B cell (primary cell): ENCODE data around the gene CDH13. TPM values are rescaled to one million over a fixed set of nuclear protein-coding genes. Genes with fewer than 3 reads are reported as not detected.

ENCODE experiments used
- ATAC-seq: fragments of 200-7000 bp; cut with Tn5 transposase; one replicate; pipeline ENCODE4 v1.10.0; 2021; ENCODE audit warnings: low read depth, mild to moderate bottlenecking, moderate number of reproducible peaks, moderate library complexity
- CTCF ChIA-PET: fragments of 350-600 bp; sonication (Branson Sonifier 250); formaldehyde crosslinking; loops from one replicate; lab custom pipeline; 2021; ENCODE audit warnings: antibody characterized with exemption, inconsistent platforms; lab: Charles Lee
- POLR2A ChIA-PET: fragments of 350-600 bp; sonication (Branson Sonifier 250); formaldehyde crosslinking; loops from one replicate; lab custom pipeline; 2021; ENCODE audit warnings: antibody characterized with exemption; lab: Charles Lee
- DNase-seq: peaks from one replicate; pipeline ENCODE4 v3.0.0; 2013
- H2AFZ ChIP-seq: 2 replicates; pipeline ENCODE4 v1.6.1; 2012; ENCODE audit warnings: mild to moderate bottlenecking, low read depth, low read length; ENCODE audit not compliant: insufficient read depth, poor library complexity, severe bottlenecking
- H3K27ac ChIP-seq, 2 donors: 1 replicate in 1 of 2; 2 replicates in 1 of 2; pipeline ENCODE4 v1.5.1; 2012 to 2013; ENCODE audit warnings: low read length in 2 of 2, mild to moderate bottlenecking in 2 of 2, moderate library complexity in 1 of 2
- H3K27me3 ChIP-seq, 4 experiments: fragments of 200-600 bp in 1 of 4; sonication (generic) in 1 of 4; replicated peaks in 1 of 4; 1 replicate in 2 of 4; 2 replicates in 2 of 4; pipeline versions ENCODE4 v1.6.1 to v1.7.0; 2013 to 2016; ENCODE audit warnings: low read length in 3 of 4, mild to moderate bottlenecking in 2 of 4, mixed read lengths in 1 of 4, moderate library complexity in 1 of 4; ENCODE audit not compliant: insufficient read depth in 4 of 4, control insufficient read depth in 3 of 4; ENCODE audit errors: control extremely low read depth in 1 of 4
- H3K36me3 ChIP-seq, 2 experiments: replicated peaks in 1 of 2; 1 replicate in 1 of 2; 2 replicates in 1 of 2; pipeline versions ENCODE4 v1.6.1 to v1.7.1; 2013; ENCODE audit warnings: low read length in 1 of 2; ENCODE audit not compliant: insufficient read depth in 2 of 2, control insufficient read depth in 1 of 2; ENCODE audit errors: control extremely low read depth in 1 of 2, extremely low read depth in 1 of 2
- H3K4me1 ChIP-seq, 2 donors: fragments of 200-600 bp in 1 of 2; sonication (generic) in 1 of 2; 1 replicate in 1 of 2; 2 replicates in 1 of 2; pipeline versions ENCODE4 v1.5.1 to v1.6.1; 2013 to 2017; ENCODE audit warnings: low read length in 2 of 2; ENCODE audit not compliant: control insufficient read depth in 2 of 2, insufficient read depth in 2 of 2
- H3K4me2 ChIP-seq: replicated peaks from 2 replicates; pipeline ENCODE3; 2012; ENCODE audit warnings: mild to moderate bottlenecking, low read depth, low read length; ENCODE audit not compliant: poor library complexity, severe bottlenecking
- H3K4me3 ChIP-seq, 5 experiments: fragments of 200-600 bp in 1 of 5; sonication (generic) in 1 of 5; 1 replicate in 3 of 5; 2 replicates in 2 of 5; pipeline versions ENCODE4 v1.5.1 to v1.7.0; 2011 to 2016; ENCODE audit warnings: low read length in 4 of 5, mild to moderate bottlenecking in 4 of 5, low read depth in 2 of 5, control low read depth in 1 of 5, moderate library complexity in 1 of 5; ENCODE audit not compliant: insufficient read depth in 1 of 5; ENCODE audit errors: control extremely low read depth in 1 of 5, extremely low read depth in 1 of 5
- H3K79me2 ChIP-seq: fragments of 200-600 bp; sonication (generic); one replicate; pipeline ENCODE4 v1.6.0; 2016; ENCODE audit warnings: low read length; ENCODE audit not compliant: control insufficient read depth, insufficient read depth
- H3K9ac ChIP-seq: fragments of 200-600 bp; sonication (generic); 2 replicates; pipeline ENCODE4 v1.6.1; 2017; ENCODE audit warnings: mild to moderate bottlenecking, low read length, moderate library complexity
- H3K9me3 ChIP-seq, 3 donors: one replicate each; pipeline versions ENCODE4 v1.6.1 to v1.7.1; 2013; ENCODE audit warnings: low read length in 2 of 3; ENCODE audit not compliant: control insufficient read depth in 2 of 3, insufficient read depth in 1 of 3; ENCODE audit errors: control extremely low read depth in 1 of 3
- H4K20me1 ChIP-seq: 2 replicates; pipeline ENCODE4 v1.6.0; 2012; ENCODE audit warnings: mild to moderate bottlenecking, low read length; ENCODE audit not compliant: insufficient read depth, control insufficient read depth, poor library complexity, severe bottlenecking
- H3K27ac Mint-ChIP-seq: one replicate; pipeline ENCODE4 v1.8.0; 2021; ENCODE audit warnings: mixed read lengths
- H3K27me3 Mint-ChIP-seq: one replicate; pipeline ENCODE4 v1.8.0; 2021; ENCODE audit warnings: mixed read lengths
- H3K4me1 Mint-ChIP-seq: one replicate; pipeline ENCODE4 v1.8.0; 2021; ENCODE audit warnings: mixed read lengths
- H3K4me3 Mint-ChIP-seq: one replicate; pipeline ENCODE4 v1.8.0; 2021; ENCODE audit warnings: mixed read lengths
- H3K9me3 Mint-ChIP-seq: one replicate; pipeline ENCODE4 v1.8.0; 2022; ENCODE audit warnings: mixed read lengths; ENCODE audit not compliant: insufficient read depth
- CTCF ChIP-seq: fragments of 200-600 bp; IDR thresholded peaks from one replicate; pipeline ENCODE4 v1.8.0; 2022; ENCODE audit warnings: antibody characterized with exemption, mild to moderate bottlenecking
- EZH2 ChIP-seq: IDR thresholded peaks from 2 replicates; pipeline ENCODE4 v1.6.1; 2012; ENCODE audit warnings: borderline replicate concordance, low read depth, mild to moderate bottlenecking, moderate library complexity, low read length; ENCODE audit not compliant: insufficient read depth, poor library complexity, severe bottlenecking
- WGBS: methylation state at CpG from one replicate; pipeline ENCODE4 v1.1.5; 2013; ENCODE audit warnings: missing lambda C conversion rate; ENCODE audit not compliant: insufficient coverage; 5-methylcytosine and 5-hydroxymethylcytosine counted together
- intact Hi-C: fragments of 100-400 bp; cut with micrococcal nuclease; formaldehyde crosslinking; loops from one replicate; pipeline ENCODE4 v1.10.0; 2022
- polyA plus RNA-seq: library from polyadenylated mRNA; depleted of rRNA; stranded (reverse); fragments of >200 nt; gene quantifications from 2 replicates; pipeline ENCODE4 v1.2.3, GENCODE V29; 2012
- total RNA-seq, 2 donors: library from RNA; stranded (reverse); fragments of 120-200 nt in 1 of 2; gene quantifications; 1 replicate in 1 of 2; 2 replicates in 1 of 2; pipeline versions ENCODE4 v1.2.3 to v1.2.4, GENCODE V29; 2013 to 2022

Gene CDH13
- total and polyA plus RNA-seq, 2 donors (not counting 1 experiment from before 2014, with no cell fraction given), result not detected

GRCh38 chr16:83509316-83509715, 882.5 kb downstream of the CDH13 start:
- H3K27ac Mint-ChIP-seq, result no peak overlapping the region
- peaks cover 4% of the 10 kb centered on the region for H3K27me3 Mint-ChIP-seq

GRCh38 chr16:83510906-83511305, 884.1 kb downstream of the CDH13 start:
- intact Hi-C loops, result no loop called here
- DNase-seq (no peak), ATAC-seq (no peak)
- Histone ChIP-seq H3K4me1 (no peaks in the 10 kb centered on the region), H3K4me2 (no peak overlapping the region), H4K20me1 (no peaks in the 10 kb centered on the region), H3K9ac (no peak overlapping the region), H3K4me3 (no peak overlapping the region), H3K36me3 (no peaks in the 10 kb centered on the region), H3K27me3 (no peaks in the 10 kb centered on the region), H2AFZ (no peak overlapping the region), H3K27ac (no peak overlapping the region), H3K79me2 (no peaks in the 10 kb centered on the region), H3K9me3 (no peaks in the 10 kb centered on the region)
- Mint-ChIP-seq H3K27me3 (peaks cover 4% of the 10 kb centered on the region), H3K4me3 (no peak overlapping the region), H3K4me1 (no peaks in the 10 kb centered on the region), H3K27ac (no peak overlapping the region), H3K9me3 (no peaks in the 10 kb centered on the region)
- CTCF ChIA-PET, result no interaction called here
- POLR2A ChIA-PET, result no interaction called here
- 89% methylated on average over 12 of the region's 12 CpGs for WGBS
- TF ChIP-seq EZH2 (no peak), CTCF (no peak)

More at GRCh38 chr16:83509316-83509715, 882.5 kb downstream of the CDH13 start:
- TF ChIP-seq EZH2, result no peak
- ATAC-seq (no peak), DNase-seq (no peak)
- Histone ChIP-seq H3K36me3 (no peaks in the 10 kb centered on the region), H3K4me2 (no peak overlapping the region), H3K79me2 (no peaks in the 10 kb centered on the region), H4K20me1 (no peaks in the 10 kb centered on the region), H3K4me1 (no peaks in the 10 kb centered on the region), H3K9me3 (no peaks in the 10 kb centered on the region), H3K4me3 (no peak overlapping the region), H2AFZ (no peak overlapping the region), H3K27ac (no peak overlapping the region), H3K27me3 (no peaks in the 10 kb centered on the region), H3K9ac (no peak overlapping the region)
- Mint-ChIP-seq H3K4me3 (no peak overlapping the region), H3K4me1 (no peaks in the 10 kb centered on the region), H3K9me3 (no peaks in the 10 kb centered on the region)
- ChIA-PET CTCF (no interaction called here), POLR2A (no interaction called here)
- intact Hi-C loops, result no loop called here
